Measurements from ENCODE around the gene RTL10. TPM values are rescaled to one million over a fixed set of nuclear protein-coding genes. Genes with fewer than 3 reads are reported as not detected.

The RTL10 gene
- total and polyA plus RNA-seq, 2 of the 4 experiments (the other 2 are of a cell fraction): 8.6 to 12.1 TPM

GRCh38 chr22:19884161-19884953 lies 29.7 kb upstream of the RTL10 start:
- BruUV-seq (replicated peaks): no TSS peak
- dilution Hi-C loops (cut with HindIII; ENCODE audit: low sequenced_read_pairs, unreplicated experiment): no loop called here

More at GRCh38 chr22:19884161-19884953, 29.7 kb upstream of the RTL10 start:
- Histone ChIP-seq H3K14ac (replicated peaks; ENCODE audit: low read depth, low read length) (peak overlapping the region; percentile 37; the same call in 1 of the 2 replicates), H2BK15ac (ENCODE audit: low read depth, low read length) (peak overlapping the region; percentile 56; the same call in 2 of the 3 replicates), H2BK5ac (ENCODE audit: low read depth, low read length, poor library complexity, severe bottlenecking) (peak overlapping the region; percentile 37), H4K20me1 (ENCODE audit: insufficient read depth, low read length) (peaks cover 4% of the 10 kb centered on the region), H3K9me1 (ENCODE audit: insufficient read depth, low read length) (peaks cover 64% of the 10 kb centered on the region), H3K56ac (ENCODE audit: extremely low read depth, insufficient read depth, low read length) (no peak overlapping the region), H3K4me3 (ENCODE audit: insufficient read depth, low read depth, low read length) (no peak overlapping the region), H2BK20ac (ENCODE audit: low read depth, low read length) (peak overlapping the region; percentile 70), H4K5ac (ENCODE audit: low read depth, low read length) (peak overlapping the region; percentile 21; the same call in 1 of the 2 replicates), H3K4me1 (ENCODE audit: control insufficient read depth, insufficient read depth, low read length) (peaks cover 49% of the 10 kb centered on the region), H3K36me3 (ENCODE audit: control insufficient read depth, insufficient read depth, low read length) (0 out of 2 replicates have a peak, but pooled peaks cover 1% of the 10 kb centered on the region), H2BK120ac (ENCODE audit: low read depth, low read length) (peak overlapping the region; percentile 97), H3K79me1 (ENCODE audit: low read depth in 1 of 2, low read length in 2 of 2) (peaks cover 14 to 51% of the 10 kb centered on the region in 2 experiments), H3K4ac (ENCODE audit: low read depth, low read length) (peak overlapping the region; percentile 72), H3K4me2 (ENCODE audit: low read depth, low read length) (no peak overlapping the region), H2AK9ac (replicated peaks; ENCODE audit: low read depth, low read length, poor library complexity) (peak overlapping the region; percentile 80), H3K23ac (ENCODE audit: low read depth, low read length) (no peak overlapping the region; the same call in 1 of the 2 replicates), H3K18ac (ENCODE audit: low read depth, low read length) (no peak overlapping the region), H2AFZ (replicated peaks; ENCODE audit: low read length, poor library complexity) (peak overlapping the region; percentile 17), H4K8ac (ENCODE audit: low read depth in 2 of 2, low read length in 2 of 2) (peak overlapping the region in 1 of 2 experiments; percentile 43; a peak in 1 of 4 replicates), H2AK5ac (ENCODE audit: low read depth, low read length) (peak overlapping the region; percentile 96), H3K27me3 (ENCODE audit: control insufficient read depth, insufficient read depth, low read length) (no peaks in the 10 kb centered on the region), H3K9ac (ENCODE audit: low read depth, low read length) (no peak overlapping the region), H3K9me3 (ENCODE audit: control insufficient read depth, insufficient read depth, low read length) (no peaks in the 10 kb centered on the region), H4K91ac (ENCODE audit: insufficient read depth, low read depth, low read length) (peak overlapping the region; percentile 63), H3K27ac (ENCODE audit: insufficient read depth, low read length) (no peak overlapping the region; the same call in 1 of the 2 replicates)
- POLR2A ChIA-PET (ENCODE audit: unreplicated experiment): no interaction called here
- ATAC-seq (ENCODE audit: low read depth) (no peak), DNase-seq (no peak)
- in situ Hi-C loops (cut with MboI; ENCODE audit: low sequenced_read_pairs) (no loop called here), intact Hi-C loops (cut with micrococcal nuclease) (no loop called here)
- TF ChIP-seq NFE2L2 (IDR thresholded peaks at IDR 0.05; ENCODE audit: low read depth, low read length) (no peak), CHD1 (IDR thresholded peaks at IDR 0.05; ENCODE audit: low read depth, low read length) (no peak), MXI1 (IDR thresholded peaks at IDR 0.05; ENCODE audit: borderline replicate concordance, low read depth, low read length) (no peak), RCOR1 (IDR thresholded peaks at IDR 0.05; ENCODE audit: insufficient replicate concordance, low read length) (no peak), CTCF (conservative IDR thresholded peaks at IDR 0.05; ENCODE audit: low read depth, low read length) (no peak), MAZ (IDR thresholded peaks at IDR 0.05; ENCODE audit: borderline replicate concordance, low read depth, low read length) (no peak), RFX5 (IDR thresholded peaks at IDR 0.05; ENCODE audit: low read depth, low read length) (no peak), FOS (IDR thresholded peaks at IDR 0.05; ENCODE audit: low read depth, low read length) (no peak), POLR2A (IDR thresholded peaks at IDR 0.05; ENCODE audit: low read depth, low read length) (no peak), SMC3 (IDR thresholded peaks at IDR 0.05; ENCODE audit: low read depth, low read length) (no peak)
- WGBS, 2 experiments (ENCODE audit: extremely low coverage in 2 of 2, insufficient read length in 1 of 2): 93% methylated on average over 13 of the region's 15 CpGs; no CpG with 5 or more reads in 1 of the 2 experiments
- CTCF ChIA-PET: interaction anchor here (0.6 kb wide), 1 partner anchor 980 kb away, joined by 3 read pairs; no protein-coding TSS in a partner anchor
